Adrenal gland (tissue), 5 donors: ENCODE data around the gene AMFR.

Experiments used
- CTCF ChIP-seq, 6 experiments: fragments of 450-650 bp in 4 of 6; fragments of 200-600 bp in 2 of 6; sonication (generic) in 1 of 6; IDR thresholded peaks; 1 replicate in 5 of 6; 2 replicates in 1 of 6; pipeline versions ENCODE4 v1.5.1 to v1.8.0; 2016 to 2021; ENCODE audit warnings: antibody characterized with exemption in 6 of 6, mild to moderate bottlenecking in 2 of 6, moderate library complexity in 1 of 6
- POLR2A ChIP-seq, 2 donors: fragments of 450-650 bp; IDR thresholded peaks; one replicate each; pipeline ENCODE4 v1.6.1; 2017; ENCODE audit warnings: antibody characterized with exemption in 2 of 2, mild to moderate bottlenecking in 2 of 2, moderate library complexity in 1 of 2
- donor health status: DM: no; HTN: no; CAD: no.

- TF ChIP-seq CTCF (IDR thresholded peaks at IDR 0.05) (no peak), POLR2A (IDR thresholded peaks at IDR 0.05) (no peak)
Observed at GRCh38 chr16:56463153-56463552, 37.8 kb upstream of the AMFR start.
